Gastroesophageal sphincter (tissue), 3 donors: ENCODE measurements around the gene STK32C.

Experiments used
- CTCF ChIP-seq, 4 experiments: fragments of 200-600 bp in 2 of 4; fragments of 450-650 bp in 2 of 4; sonication (generic) in 1 of 4; IDR thresholded peaks; one replicate each; pipeline ENCODE4 v1.5.1; 2017 to 2019; ENCODE audit warnings: antibody characterized with exemption in 4 of 4, mild to moderate bottlenecking in 2 of 4, moderate library complexity in 2 of 4
- EP300 ChIP-seq: sonication (generic); formaldehyde crosslinking; IDR thresholded peaks from one replicate; pipeline ENCODE4 v1.6.1; 2017; ENCODE audit warnings: antibody characterized with exemption, mild to moderate bottlenecking
- POLR2A ChIP-seq, 2 donors: fragments of 450-650 bp; IDR thresholded peaks; one replicate each; pipeline ENCODE4 v1.6.1; 2017; ENCODE audit warnings: antibody characterized with exemption in 2 of 2, mild to moderate bottlenecking in 2 of 2, moderate library complexity in 1 of 2

- TF ChIP-seq CTCF (IDR thresholded peaks at IDR 0.05) (no peak), POLR2A (IDR thresholded peaks at IDR 0.05) (no peak), EP300 (no peak)
Observed at GRCh38 chr10:132306343-132306685, 1.4 kb downstream of the STK32C start.
